Measurements from ENCODE around the gene NRG3. TPM values are rescaled to one million over a fixed set of nuclear protein-coding genes. Genes with fewer than 3 reads are reported as not detected.

NRG3 gene
- total RNA-seq (2022; extraction: Qiagen RNA extraction; ENCODE audit: low read depth): not detected in 5 replicates

DNA sequence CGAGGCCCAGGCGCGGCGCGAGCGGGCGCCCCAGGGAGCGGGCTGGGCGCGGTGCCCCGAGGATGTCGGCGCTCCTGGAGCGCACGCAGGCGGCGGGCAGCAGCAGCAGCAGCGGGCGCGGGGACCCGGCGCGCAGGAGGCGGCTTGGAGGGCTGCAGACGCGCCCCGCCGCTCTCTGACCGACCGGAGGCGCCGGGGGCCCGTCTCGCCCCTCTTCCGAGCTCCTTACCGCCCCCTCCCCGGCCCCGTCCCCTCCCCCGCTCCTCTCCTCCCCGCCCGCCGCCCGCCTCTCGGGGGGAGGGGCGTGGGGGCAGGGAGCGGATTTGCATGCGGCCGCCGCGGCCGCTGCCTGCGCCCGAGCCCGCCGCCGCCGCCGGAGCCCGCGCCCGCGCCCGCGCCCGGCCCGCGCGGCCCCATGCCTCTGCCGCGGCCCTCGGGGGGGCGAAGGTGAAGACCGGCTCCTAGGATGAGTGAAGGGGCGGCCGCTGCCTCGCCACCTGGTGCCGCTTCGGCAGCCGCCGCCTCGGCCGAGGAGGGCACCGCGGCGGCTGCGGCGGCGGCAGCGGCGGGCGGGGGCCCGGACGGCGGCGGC is at the start of gene NRG3:
Gene NRG3, plus strand, starts transcription at position 320 of the 592 bp plus-strand sequence.

Measured in A549 treated with GW870086 at 1 μM for 4 hours (cell line).